ENCODE data around the gene NRDE2. TPM values are rescaled to one million over a fixed set of nuclear protein-coding genes. Genes with fewer than 3 reads are reported as not detected.

NRDE2 gene
- total RNA-seq, 2 experiments from 2014 or later, result 12.3 to 16.6 TPM

DNA sequence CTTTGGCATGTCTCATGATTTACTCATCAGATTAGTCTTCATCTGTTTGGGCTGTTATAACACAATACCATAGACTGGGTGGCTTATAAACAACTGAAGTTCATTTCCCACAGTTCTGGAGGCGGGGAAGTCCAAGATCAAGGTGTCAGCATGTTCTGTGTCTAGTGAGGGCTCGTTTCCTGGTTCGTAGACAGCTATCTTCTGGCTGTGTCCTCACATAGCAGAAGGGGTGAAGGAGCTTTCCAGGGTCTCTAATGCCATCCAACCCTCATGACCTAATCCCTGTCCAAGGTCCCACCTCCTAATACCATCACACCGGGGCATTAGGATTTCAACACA lies 30.8 kb upstream of the NRDE2 start:
- no peak overlapping the region for H3K4me2 ChIP-seq (ENCODE audit: low read length)
- DNase-seq (ENCODE audit: low spot score), result no peak
- H3K36me3 ChIP-seq (ENCODE audit: insufficient read depth, low read length), result no peaks in the 10 kb centered on the region
- intact Hi-C loops (cut with micrococcal nuclease; ENCODE audit: unreplicated experiment), result no loop called here
- no TSS peak for BruUV-seq (replicated peaks)
- no peak overlapping the region for H3K4me3 ChIP-seq (ENCODE audit: low read depth, low read length, poor library complexity, severe bottlenecking)
- ChIA-PET POLR2A (no interaction called here), CTCF (ENCODE audit: unreplicated experiment) (no interaction called here)
- no peaks in the 10 kb centered on the region for H3K9me2 ChIP-seq (ENCODE audit: insufficient read depth, low read length)
- no peak overlapping the region for H3K27ac ChIP-seq (ENCODE audit: low read depth, low read length, poor library complexity, severe bottlenecking)
- no peak overlapping the region for H2AFZ ChIP-seq (ENCODE audit: low read length)
- TF ChIP-seq EZH2phosphoT487 (IDR thresholded peaks at IDR 0.05; ENCODE audit: borderline replicate concordance, low read depth, low read length), result no peak
- TF ChIP-seq, protein P1, sequence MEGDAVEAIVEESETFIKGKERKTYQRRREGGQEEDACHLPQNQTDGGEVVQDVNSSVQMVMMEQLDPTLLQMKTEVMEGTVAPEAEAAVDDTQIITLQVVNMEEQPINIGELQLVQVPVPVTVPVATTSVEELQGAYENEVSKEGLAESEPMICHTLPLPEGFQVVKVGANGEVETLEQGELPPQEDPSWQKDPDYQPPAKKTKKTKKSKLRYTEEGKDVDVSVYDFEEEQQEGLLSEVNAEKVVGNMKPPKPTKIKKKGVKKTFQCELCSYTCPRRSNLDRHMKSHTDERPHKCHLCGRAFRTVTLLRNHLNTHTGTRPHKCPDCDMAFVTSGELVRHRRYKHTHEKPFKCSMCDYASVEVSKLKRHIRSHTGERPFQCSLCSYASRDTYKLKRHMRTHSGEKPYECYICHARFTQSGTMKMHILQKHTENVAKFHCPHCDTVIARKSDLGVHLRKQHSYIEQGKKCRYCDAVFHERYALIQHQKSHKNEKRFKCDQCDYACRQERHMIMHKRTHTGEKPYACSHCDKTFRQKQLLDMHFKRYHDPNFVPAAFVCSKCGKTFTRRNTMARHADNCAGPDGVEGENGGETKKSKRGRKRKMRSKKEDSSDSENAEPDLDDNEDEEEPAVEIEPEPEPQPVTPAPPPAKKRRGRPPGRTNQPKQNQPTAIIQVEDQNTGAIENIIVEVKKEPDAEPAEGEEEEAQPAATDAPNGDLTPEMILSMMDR (conservative IDR thresholded peaks at IDR 0.05; ENCODE audit: low read length), result no peak
- no peaks in the 10 kb centered on the region for H4K20me1 ChIP-seq (ENCODE audit: insufficient read depth, low read length)
- H3K4me1 ChIP-seq (ENCODE audit: insufficient read depth, low read length, poor library complexity, severe bottlenecking), result no peaks in the 10 kb centered on the region
- no peaks in the 10 kb centered on the region for H3K79me2 ChIP-seq (ENCODE audit: insufficient read depth, low read depth, low read length)
- H3K9me3 ChIP-seq (ENCODE audit: low read length), result no peaks in the 10 kb centered on the region

DNA sequence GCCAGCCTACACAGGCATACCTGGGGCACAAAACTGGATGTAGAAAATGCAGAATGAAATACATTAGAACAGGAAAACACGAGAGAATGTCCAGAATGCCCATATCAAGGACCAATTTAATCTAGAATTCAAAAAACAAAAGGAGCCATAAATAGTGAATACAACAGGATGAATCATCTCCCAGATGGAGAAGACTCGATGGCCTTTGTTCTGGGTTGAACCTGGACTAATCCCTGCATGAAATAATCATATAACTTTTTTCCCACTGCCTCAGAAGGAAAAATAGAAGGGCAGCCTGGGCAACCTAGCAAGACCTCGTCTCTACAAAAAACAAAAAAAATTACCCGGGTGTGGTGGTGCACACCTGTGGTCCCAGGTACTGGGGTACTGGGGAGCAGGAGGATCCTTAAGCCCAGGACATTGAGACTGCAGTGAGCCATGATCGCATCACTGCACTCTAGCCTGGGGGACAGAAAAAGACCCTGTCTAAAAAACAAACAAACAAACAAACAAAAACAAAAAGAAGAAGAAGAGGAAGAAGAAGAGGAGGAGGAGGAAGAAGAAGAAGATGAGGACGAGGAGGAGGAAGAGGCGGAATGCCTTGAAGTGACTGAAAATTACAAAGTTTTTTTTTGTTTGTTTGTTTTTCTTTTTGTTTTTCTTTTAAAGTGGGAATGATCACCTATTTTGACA lies 30.3 kb upstream of the NRDE2 start:
- ChIA-PET CTCF (ENCODE audit: unreplicated experiment) (no interaction called here), POLR2A (interaction anchor here (0.7 kb wide), 1 partner anchor 895 kb away, joined by 3 read pairs; no protein-coding TSS in a partner anchor)

GRCh38 chr14:90358359-90358758 lies 26.6 kb upstream of the NRDE2 start:
- CTCF ChIA-PET (ENCODE audit: unreplicated experiment), result no interaction called here
- Histone ChIP-seq H3K4me1 (ENCODE audit: insufficient read depth, low read length, poor library complexity, severe bottlenecking) (no peaks in the 10 kb centered on the region), H3K4me2 (ENCODE audit: low read length) (no peak overlapping the region), H3K9me3 (ENCODE audit: low read length) (no peaks in the 10 kb centered on the region), H2AFZ (ENCODE audit: low read length) (no peak overlapping the region), H4K20me1 (ENCODE audit: insufficient read depth, low read length) (no peaks in the 10 kb centered on the region), H3K79me2 (ENCODE audit: insufficient read depth, low read depth, low read length) (no peaks in the 10 kb centered on the region), H3K9me2 (ENCODE audit: insufficient read depth, low read length) (no peaks in the 10 kb centered on the region), H3K36me3 (ENCODE audit: insufficient read depth, low read length) (no peaks in the 10 kb centered on the region), H3K27ac (ENCODE audit: low read depth, low read length, poor library complexity, severe bottlenecking) (no peak overlapping the region), H3K4me3 (ENCODE audit: low read depth, low read length, poor library complexity, severe bottlenecking) (no peak overlapping the region)
- BruUV-seq (replicated peaks), result no TSS peak
- intact Hi-C loops (cut with micrococcal nuclease; ENCODE audit: unreplicated experiment), result no loop called here
- POLR2A ChIA-PET, result interaction anchor here (0.6 kb wide), 1 partner anchor 9 kb away, joined by 5 read pairs; no protein-coding TSS in a partner anchor
- TF ChIP-seq, protein P1 (conservative IDR thresholded peaks at IDR 0.05; ENCODE audit: low read length), result no peak
- TF ChIP-seq EZH2phosphoT487 (IDR thresholded peaks at IDR 0.05; ENCODE audit: borderline replicate concordance, low read depth, low read length), result no peak
- no peak for DNase-seq (ENCODE audit: low spot score)

More for the DNA sequence above, 30.3 kb upstream of the NRDE2 start:
- Histone ChIP-seq H3K4me1 (ENCODE audit: insufficient read depth, low read length, poor library complexity, severe bottlenecking) (no peaks in the 10 kb centered on the region), H3K9me2 (ENCODE audit: insufficient read depth, low read length) (no peaks in the 10 kb centered on the region), H3K79me2 (ENCODE audit: insufficient read depth, low read depth, low read length) (no peaks in the 10 kb centered on the region), H3K36me3 (ENCODE audit: insufficient read depth, low read length) (no peaks in the 10 kb centered on the region), H4K20me1 (ENCODE audit: insufficient read depth, low read length) (no peaks in the 10 kb centered on the region), H2AFZ (ENCODE audit: low read length) (no peak overlapping the region), H3K9me3 (ENCODE audit: low read length) (no peaks in the 10 kb centered on the region), H3K4me3 (ENCODE audit: low read depth, low read length, poor library complexity, severe bottlenecking) (no peak overlapping the region), H3K4me2 (ENCODE audit: low read length) (no peak overlapping the region), H3K27ac (ENCODE audit: low read depth, low read length, poor library complexity, severe bottlenecking) (no peak overlapping the region)
- no peak for DNase-seq (ENCODE audit: low spot score)
- no peak for TF ChIP-seq EZH2phosphoT487 (IDR thresholded peaks at IDR 0.05; ENCODE audit: borderline replicate concordance, low read depth, low read length)
- TF ChIP-seq, protein P1 (conservative IDR thresholded peaks at IDR 0.05; ENCODE audit: low read length), result no peak
- BruUV-seq (replicated peaks), result no TSS peak
- intact Hi-C loops (cut with micrococcal nuclease; ENCODE audit: unreplicated experiment), result no loop called here
